Measurements from ENCODE around the gene B3GALT5. TPM values are rescaled to one million over a fixed set of nuclear protein-coding genes. Genes with fewer than 3 reads are reported as not detected.
"Not testable (repeated sequence)": the region's sequence is repeated elsewhere in the genome, so short reads cannot be mapped to it uniquely, and the experiment has no call there.

The B3GALT5 gene
- total RNA-seq, 1 donor from 2014 or later: 0.62 TPM

DNA sequence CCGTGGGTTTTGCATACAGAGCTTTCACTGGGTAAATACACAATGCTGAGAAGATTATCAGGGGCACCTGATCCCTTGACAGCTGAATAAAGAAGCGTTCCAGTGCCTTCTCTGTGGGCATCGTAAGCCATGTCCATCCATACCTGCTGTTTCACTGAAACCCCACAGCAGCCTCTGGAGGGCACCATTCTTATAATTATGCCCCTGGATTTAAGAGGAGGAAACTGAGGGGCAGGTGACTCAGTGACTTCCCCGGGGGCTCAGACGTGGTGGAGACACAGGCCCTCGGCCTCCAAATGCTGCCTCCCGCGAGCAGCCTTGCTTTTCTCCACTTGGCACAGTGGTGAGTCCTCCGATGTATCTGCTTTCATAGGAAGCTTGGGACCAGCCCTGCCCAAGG lies 56.7 kb downstream of the B3GALT5 start:
- DNase-seq: no peak

DNA sequence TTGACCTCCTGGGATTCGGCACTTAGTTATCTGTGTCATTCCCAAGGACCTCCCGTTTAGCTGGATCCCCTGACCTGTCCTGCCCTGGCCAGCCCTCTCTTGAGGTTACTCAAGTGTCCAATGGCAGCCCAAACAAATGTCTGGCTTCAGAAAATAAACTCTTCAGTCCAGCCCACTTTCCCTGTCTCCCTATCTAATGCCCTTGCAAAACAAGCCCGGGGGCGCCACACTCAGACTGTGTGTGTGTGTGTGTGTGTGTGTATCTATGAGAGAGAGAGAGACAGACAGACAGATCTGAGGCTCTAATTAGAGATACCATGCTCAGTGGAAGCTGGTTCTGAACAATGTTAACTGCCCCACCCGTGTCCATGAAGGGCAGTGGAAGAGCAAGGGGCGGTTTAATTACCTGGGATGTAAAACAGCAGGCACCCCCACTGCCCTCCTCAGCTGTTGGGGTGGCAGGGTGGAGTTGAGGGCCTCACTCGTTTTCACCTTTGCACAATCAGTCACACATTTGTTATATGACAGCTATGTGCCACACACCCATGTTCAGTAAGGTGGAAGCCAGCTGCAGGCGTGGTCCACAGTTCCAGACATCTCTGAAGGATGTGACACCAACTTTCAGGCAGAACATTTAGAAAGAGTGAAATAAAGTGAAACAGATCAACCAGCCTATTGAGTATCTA lies 57.4 kb downstream of the B3GALT5 start:
- DNase-seq: no peak

DNA sequence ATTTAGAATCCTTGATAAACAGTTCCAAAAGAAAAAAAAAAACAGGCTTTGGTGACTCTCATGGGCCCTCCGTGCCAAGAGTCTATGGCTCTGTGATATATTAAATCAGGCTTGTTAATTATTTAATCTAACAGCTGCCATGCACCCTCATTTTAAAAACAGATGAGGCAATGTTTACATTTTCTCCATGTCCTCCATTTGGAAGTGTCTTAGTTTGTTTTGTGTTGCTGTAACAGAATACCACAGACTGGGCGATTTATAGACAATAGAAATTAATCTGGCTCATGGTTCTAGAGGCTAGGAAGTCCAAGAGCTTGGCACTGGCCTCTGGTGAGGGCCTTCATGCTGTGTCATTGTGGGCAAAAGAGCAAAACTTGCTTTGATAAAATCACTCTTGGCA lies 58.0 kb downstream of the B3GALT5 start:
- no peak for DNase-seq

DNA sequence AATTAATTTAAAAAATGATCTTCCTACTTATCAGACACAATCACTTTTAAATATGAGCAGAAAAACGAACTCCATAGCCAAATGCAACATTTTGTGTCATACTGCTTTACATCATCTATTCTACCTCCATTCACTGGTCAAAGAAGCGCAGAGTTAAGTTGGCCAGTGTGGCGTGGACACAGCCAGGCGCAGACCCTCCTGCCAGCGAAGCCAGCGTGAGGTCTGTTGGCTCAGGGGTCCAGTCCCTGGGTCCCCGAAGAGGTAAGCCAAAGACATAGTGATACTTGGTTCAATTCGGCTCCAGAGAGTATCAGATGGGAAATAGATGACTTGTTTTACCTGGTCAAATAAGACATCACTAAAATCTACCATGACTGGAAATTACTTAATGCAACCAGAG lies 59.2 kb downstream of the B3GALT5 start:
- DNase-seq: no peak

DNA sequence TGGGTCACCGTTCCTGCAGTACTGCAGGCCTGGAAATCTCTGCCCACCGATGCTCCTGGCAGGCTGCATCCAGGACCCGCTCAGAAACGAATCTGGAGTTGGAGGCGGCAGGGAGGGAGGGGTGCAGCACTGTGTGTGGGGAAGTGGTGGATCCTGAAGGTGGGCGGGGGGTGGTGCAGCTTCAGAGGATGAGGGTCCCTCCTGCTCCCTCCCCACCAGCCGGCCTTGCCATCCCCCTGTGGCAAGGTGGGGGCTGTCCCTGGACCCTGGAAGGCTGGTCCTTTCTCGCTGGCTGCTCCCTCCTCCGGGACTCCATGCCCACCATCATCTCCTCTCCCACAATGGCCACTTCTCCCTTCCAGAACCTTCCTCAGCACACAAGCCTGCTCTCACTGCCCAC lies 60.4 kb downstream of the B3GALT5 start:
- no peak for DNase-seq

DNA sequence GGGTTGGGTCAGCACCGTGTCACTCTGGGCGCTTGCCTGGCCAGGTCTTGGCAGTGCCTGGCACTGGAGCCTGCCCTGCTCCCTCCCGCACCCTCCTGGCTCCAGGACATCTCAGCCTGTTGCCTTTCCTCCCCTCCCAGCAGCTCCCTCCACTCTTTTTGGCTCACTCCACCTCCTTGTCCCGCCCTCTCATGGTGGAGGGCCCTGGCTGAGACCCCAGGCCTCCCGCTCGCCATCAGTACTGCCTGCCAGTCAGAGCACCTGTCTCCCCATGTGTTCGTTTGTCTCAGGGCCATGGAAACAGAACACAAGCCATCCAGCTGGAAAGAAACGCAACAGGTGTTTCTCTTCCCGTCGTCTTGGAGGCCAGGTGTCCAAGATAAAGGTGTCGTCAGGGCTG lies 61.0 kb downstream of the B3GALT5 start:
- DNase-seq: no peak

DNA sequence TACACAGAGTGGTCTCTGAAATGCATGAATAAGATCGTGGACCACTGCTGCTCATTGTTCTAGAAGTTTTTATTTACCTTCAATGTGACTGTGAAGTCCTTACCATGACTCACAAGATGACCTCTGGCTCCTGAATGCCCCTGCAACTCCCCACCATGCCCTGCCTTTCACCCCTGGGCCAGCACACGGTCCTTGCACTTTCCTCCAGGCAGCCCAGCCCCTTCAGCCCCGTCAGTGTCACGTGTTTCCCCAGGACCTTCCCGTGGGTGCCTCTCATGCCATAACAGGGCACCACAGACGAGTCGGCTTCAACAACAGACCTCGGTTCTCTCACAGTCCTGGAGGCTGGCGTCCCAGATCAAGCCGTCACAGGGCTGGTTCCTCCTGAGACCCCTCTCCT lies 62.1 kb downstream of the B3GALT5 start:
- DNase-seq: no peak

DNA sequence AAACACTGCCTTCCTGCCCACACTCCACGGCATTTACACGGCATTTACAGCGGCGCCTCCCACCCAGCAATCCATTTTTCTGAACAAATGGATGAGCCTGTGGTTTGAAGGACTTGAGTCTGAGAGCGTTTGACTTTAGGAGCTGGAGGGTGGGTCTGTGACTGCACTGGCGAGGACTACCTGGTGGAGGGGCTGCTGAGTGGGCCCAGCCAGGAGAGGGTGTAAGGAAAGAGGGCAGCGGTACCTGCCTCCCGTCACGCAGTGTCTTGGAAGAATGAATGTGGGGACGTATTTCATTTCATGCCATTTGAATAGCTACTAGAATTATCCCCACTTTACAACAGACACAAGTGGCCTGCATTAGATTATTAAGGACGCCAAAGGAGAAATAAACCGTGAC lies 62.9 kb downstream of the B3GALT5 start:
- DNase-seq: no peak

DNA sequence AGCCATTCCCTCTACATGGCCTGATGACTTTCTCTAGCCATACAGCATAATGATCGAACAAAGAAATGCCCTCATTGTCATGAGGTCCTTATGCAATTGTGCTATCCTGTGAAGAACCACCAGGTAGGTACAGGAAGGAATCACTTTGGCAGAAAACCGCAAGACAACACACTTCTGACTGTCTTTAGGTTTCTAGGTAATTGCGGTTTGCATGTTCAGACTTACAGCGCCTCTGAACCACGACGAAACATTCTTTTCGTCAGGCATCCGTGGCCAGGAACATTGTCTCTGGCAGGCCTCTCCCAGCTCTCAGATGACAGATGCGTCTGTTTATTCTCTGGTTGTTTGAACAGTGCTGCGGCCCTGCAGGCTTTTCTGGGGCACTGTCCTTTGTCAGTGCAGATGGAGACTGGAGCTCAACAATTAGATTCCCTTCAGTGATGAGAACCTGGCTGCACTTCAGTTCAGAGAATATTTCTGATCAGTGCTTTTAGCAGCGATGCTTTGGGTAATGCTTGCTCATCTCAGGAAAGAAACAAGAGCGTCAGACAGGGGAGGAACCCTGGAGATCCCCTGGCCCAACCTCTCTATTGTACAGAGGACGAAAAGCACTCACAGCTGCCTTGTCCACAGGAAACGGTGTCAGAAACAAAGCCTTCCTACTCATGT lies 63.4 kb downstream of the B3GALT5 start:
- no peak for DNase-seq

DNA sequence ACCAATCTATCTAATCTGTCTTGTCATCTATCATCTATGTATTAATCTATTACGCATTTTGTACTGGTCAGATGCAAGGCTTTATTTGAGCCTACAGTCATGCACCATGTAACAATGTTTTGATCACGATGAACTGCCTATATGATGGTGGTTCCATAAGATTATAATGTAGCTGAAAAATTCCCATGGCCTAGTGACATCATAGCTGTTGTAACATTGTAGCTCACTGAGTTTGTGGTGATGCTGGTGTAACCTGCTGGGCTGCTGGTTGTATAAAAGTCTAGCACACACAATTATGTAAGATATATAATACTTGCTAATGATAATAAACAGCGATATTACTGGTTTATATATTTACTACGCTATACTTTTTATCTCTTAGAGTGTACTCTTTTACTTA lies 67.5 kb downstream of the B3GALT5 start:
- DNase-seq: no peak

DNA sequence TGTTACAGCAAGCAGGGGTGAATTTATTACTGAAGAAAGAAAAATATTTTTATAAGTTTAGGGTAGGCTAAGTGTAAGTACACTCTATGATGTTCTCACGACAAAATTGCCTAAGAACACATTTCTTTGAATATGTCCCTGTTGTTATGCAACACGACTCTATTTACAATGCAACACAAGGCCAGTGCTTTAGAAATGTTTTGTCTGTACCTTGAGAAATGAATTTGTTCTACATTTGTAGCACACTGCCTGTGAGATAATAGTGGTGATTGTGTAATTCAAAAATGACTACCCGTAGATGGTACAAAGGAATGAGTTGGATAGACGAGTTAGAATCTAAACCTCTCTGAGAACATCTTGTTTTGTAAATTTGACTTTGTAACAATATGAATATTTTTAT lies 68.5 kb downstream of the B3GALT5 start:
- DNase-seq: no peak

DNA sequence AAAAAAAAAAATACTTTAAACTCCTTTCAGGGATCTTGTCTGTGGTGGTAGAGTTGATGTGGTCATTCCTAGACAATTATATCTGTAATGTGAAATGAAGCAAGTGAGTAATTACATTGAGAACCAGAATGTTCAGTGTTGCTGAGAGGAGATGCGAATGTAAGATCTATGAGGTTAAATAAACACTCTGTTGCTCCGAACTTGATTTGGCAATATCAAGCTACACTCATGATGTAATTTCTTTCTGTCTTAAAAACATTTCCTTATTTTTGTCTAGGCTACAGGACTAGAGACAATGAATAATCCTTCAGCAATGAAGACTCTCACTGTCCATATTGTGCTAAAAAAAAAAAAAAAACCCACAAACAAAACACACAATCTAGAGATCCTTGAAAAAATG lies 69.1 kb downstream of the B3GALT5 start:
- DNase-seq: no peak

DNA sequence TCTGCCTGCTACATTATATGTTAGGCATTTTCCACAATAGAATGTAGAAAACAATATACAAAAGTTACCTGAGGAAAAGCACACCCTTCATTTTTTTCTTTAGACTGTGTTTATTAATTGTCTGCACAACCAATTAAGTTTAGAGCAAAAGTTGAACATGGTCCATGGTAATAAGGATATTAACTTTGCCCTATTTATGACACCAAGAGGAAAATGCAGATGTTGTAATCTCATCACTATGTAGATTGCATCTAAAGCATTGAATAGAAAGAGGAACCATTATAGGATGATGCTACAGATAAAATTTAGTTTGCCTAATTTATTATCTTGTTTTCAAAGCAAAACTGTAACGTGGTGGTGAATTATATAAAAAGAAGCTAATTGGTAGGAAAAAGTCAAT lies 72.5 kb downstream of the B3GALT5 start:
- DNase-seq: no peak

DNA sequence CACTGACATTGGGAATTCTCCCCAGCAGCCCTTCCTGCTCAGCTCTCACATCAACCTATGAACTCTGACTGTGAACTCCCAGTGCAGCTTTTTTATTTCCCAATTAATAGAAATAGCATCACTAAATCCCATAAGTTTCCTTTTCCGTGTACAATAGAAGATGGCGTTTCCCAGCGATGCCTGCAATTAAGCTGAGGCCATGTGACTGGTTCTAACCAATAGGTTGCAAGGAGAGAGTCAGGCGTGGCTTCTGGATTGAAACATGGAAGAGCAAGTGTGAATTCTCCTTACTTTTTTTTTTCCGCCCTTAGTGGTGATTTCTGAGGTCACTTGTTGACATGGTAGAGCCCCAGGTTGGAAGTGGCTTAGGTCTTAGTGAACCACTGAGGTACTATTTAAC lies 73.3 kb downstream of the B3GALT5 start:
- no peak for DNase-seq

DNA sequence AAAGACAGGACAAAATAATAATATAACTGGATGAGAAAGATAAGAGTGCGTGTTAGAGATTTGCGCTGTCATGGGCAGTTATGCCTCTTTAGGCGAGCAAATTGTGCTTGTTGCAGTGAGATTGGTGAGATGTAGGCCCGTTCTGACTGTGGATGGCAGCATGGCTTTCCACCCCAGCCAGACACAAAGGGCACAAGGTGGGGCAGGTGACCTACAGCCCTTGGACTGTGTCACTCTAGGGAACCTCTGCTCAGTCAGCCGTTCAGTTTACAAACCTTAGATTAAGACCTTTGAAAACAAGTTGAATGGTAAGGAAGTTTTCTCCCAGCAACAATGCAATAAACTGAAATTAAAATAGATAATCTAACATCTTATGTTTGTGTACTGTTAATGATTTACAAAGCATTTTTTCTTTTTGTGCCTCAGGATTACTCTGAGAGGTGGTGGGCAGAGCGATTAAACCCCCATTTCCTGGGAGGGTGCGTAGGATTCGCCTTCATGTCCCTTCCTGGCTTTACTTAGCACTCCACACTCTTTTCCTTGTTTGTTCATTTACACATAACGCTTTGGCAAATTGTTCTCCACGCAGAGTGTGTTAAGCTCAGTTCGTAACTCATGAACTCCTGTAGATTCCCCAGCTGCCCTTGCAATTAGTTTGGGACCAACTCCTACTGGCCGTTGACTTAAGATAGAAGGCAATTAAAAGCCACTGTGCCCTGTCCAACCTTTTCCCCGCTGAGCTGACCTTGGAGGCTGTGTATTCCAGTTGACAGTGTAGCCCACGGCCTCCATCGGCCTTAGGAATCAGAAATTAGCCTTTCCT lies 74.1 kb downstream of the B3GALT5 start:
- no peak for DNase-seq

DNA sequence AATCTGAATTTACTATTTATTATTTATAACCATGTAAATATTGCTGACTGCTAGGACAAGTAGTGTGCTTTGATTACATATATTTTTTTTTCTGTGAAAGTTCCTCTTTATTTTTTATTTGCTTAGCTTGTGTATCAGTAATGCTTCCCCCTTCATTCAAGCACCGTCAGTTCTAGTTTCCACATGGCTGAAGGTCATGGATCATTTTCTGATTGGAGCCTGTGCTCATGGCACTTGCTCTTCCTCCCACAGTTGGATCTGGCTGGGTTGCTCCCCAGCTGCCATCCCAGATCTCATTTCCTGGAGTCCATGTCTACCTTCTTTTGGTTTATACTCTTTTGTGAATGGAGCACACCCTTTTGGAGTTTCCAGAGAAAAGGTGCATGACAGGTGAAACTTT lies 75.3 kb downstream of the B3GALT5 start:
- DNase-seq: no peak

DNA sequence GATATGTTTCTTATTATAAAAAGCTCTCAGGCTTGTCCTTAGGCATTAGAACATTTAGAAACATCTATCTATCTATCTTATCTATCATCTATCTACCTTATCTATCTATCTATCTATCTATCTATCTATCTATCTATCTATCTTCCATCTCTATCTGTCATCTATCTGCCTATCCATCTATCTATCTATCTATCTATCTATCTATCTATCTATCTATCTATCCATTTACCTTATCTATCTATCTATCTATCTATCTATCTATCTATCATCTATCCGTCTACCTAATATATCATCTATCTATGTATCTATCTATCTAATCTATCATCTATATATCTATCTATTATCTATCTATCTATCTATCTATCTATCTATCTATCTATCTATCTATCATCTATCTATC lies 77.1 kb downstream of the B3GALT5 start:
- DNase-seq: not testable (repeated sequence)

DNA sequence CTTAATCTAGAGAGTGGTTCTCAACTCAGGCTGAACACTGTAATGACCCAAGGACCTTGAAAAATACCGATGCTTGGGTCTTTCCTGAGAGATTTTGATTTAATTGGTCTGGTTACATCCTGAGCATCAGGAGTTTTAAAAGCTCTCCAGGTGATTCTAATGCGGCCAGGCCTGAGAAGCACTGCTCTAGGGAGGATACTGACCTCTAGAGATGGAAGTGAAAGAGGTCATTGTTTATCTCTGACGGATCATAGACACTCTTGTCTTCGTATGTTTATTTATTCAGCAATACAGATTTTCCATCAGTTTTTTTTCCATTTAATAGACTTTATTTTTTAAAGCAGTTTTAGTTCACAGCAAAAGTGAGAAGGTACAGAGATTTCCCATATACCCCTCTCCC lies 77.7 kb downstream of the B3GALT5 start:
- no peak for DNase-seq

DNA sequence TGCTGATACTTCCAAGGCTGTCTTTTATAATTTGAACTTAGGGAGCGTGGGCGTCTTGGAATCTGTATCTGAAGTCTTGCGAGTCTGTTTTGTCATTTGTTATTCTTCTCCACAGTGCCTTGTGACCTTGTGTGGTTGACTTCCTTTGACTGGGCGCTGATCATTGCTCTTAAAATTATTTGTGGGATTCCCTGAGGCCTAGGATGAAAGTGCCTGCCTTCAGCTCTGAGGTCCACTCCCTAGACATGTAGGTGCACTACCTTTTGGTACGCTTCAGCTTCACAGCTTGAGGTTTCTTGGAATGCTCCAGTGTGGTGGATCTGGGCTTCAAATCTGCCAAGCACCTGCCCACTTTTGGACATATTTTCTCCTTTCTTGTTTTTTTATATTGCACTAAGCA lies 82.0 kb downstream of the B3GALT5 start:
- DNase-seq: no peak

DNA sequence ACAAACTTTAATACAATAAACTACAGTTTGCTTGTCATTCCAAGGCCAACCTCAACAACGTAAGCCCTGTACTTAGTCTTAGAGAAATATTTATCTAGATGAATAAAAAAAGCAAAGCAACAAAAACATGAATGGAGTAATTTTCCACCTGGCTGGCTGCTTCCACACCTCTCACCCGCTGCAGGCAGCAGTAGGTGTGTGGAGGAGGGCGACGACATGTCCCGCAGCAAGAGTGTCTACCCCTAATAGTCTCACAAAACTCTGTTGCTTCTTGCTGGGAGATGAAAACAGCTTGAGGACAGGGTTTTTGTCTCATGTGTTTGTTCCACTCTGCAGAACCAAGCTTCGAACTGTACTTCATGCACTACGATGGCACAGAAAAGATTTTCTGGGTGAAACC lies 83.5 kb downstream of the B3GALT5 start:
- no peak for DNase-seq

DNA sequence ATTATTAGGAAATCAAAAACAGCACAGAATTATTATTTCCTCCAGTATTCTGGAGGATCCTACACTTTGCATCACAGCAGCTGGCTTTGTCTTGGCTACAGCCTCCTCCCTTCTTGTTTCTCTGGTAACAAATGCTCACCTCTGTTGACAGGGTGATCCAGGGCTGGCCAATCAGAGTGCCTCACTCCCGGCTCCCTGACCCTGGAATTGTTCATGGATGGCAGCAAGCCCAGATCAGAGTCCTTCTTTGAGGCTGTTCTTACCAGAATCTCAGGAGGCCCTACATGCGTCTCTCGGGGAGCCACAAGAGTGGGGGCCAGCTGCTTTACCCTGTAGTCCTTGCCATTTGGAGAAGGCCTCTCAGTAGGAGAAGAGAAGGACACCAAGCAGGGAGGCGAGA lies 83.9 kb downstream of the B3GALT5 start:
- no peak for DNase-seq

DNA sequence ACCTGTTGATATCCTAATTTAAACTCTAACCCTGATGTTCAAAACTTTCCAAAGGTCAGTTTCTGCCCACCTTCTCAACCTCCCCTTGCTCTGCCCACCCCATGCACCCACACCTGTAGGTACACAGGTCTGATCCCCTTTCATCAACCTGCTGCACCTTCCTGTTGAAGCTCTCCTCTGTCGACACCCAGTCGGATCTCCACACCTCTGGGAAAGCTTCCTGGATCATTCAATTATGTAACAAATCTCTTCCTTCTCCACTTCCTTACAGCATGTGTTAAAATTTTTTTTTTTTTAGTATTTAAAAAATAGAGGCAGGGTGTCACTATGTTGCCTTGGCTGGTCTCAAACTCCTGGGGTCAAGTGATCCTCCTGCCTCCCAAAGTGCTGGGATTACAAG lies 87.6 kb downstream of the B3GALT5 start:
- DNase-seq: no peak

DNA sequence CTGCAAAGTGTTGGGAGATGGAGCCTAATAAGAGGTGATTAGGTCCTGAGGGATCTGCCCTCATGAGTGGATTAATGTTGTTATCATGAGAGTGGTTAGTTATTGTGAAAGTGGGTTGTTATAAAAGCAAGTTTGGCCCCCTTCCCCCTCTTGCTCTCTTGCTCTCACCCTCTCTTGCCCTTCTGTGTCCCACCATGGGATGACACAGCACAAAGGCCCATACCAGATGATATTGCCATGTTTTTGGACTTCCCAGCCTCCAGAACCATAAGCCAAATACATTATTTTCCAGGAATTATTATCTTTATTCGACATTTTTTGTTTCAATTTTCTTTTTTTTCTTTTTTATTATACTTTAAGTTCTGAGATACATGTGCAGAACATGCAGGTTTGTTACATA lies 90.8 kb downstream of the B3GALT5 start:
- no peak for DNase-seq

DNA sequence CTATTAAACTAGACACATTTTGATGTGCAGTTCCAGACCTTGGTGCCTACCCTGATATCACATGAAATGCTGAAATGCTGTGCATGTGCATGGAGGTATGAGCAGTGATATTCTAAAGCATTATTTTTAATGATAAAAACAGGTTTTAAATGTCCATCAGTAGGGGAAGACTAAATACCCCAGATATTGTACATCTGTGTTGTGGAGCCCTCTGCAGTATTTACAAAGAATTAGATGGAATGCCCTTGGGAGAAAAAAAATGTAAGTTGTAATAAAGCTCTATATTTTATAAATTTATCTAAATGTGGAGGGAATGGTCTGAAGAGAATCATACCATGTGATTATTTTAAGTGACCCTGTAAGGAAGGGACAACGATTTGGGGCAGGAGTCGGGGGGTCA lies 93.1 kb downstream of the B3GALT5 start:
- DNase-seq: no peak

All from occipital lobe (tissue), 2 donors.